Stomach smooth muscle (tissue), 2 donors: ENCODE data around the gene HTR1D.
A peak's percentile ranks its signal among the peaks of the same experiment; 100 is the strongest.

Source experiments
- H3K27ac ChIP-seq: one replicate; pipeline ENCODE4 v1.7.0; 2013; ENCODE audit warnings: mild to moderate bottlenecking, low read length, inconsistent platforms
- H3K27me3 ChIP-seq, 2 donors: one replicate each; pipeline ENCODE4 v1.7.0; 2013; ENCODE audit warnings: low read length in 2 of 2; ENCODE audit not compliant: insufficient read depth in 2 of 2, control insufficient read depth in 1 of 2
- H3K36me3 ChIP-seq, 2 donors: one replicate each; pipeline ENCODE4 v1.7.0; 2013; ENCODE audit warnings: low read length in 2 of 2; ENCODE audit not compliant: control insufficient read depth in 2 of 2, insufficient read depth in 2 of 2
- H3K4me1 ChIP-seq: one replicate; pipeline ENCODE4 v1.7.0; 2013; ENCODE audit warnings: low read length; ENCODE audit not compliant: control insufficient read depth, insufficient read depth
- H3K4me3 ChIP-seq, 2 donors: one replicate each; pipeline ENCODE4 v1.7.0; 2013; ENCODE audit warnings: low read length in 2 of 2
- H3K9ac ChIP-seq, 2 donors: one replicate each; pipeline ENCODE4 v1.7.0; 2013; ENCODE audit warnings: low read length in 2 of 2, mild to moderate bottlenecking in 1 of 2
- H3K9me3 ChIP-seq, 2 donors: one replicate each; pipeline ENCODE4 v1.7.0; 2013; ENCODE audit warnings: low read length in 2 of 2; ENCODE audit not compliant: control insufficient read depth in 2 of 2
- donor health status: healthy.
- donor health status: Pancreatic carcinoma.

HTR1D gene

GRCh38 chr1:23168445-23169194 lies 48.7 kb downstream of the HTR1D start, which contains the start of gene LUZP1:
Gene LUZP1, minus strand, starts transcription at chr1:23168856.
- no peaks in the 10 kb centered on the region for H3K27me3 ChIP-seq
- H3K4me1 ChIP-seq = peaks cover 8% of the 10 kb centered on the region
- peak within 1 kb of the TSS; percentile 84 to 90 for H3K9ac ChIP-seq
- peak within 1 kb of the TSS; percentile 89 for H3K27ac ChIP-seq
- H3K9me3 ChIP-seq = no peaks in the 10 kb centered on the region
- no peaks in the 10 kb centered on the region for H3K36me3 ChIP-seq
- H3K4me3 ChIP-seq = peak within 1 kb of the TSS; percentile 84 to 87

DNA sequence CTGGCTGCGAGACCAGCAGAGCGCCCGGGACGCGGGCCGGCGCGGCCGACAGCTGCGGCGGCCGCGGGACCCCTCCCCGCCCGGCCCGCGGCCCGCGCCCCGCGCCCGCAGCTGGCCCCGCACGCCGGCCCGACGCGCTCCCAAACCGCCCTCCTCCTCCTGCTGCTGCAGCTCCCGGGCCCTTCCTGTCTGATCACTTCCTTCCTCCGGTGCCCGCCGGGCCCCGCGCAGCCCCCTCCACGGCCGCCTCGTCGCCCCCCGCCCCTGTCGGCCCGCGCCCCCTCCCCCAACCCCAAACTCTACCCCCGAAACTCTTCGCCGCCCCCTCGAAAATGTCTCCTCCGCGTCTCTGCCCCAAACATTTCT lies 49.2 kb downstream of the HTR1D start:
- peak overlapping the region; percentile 73 to 90 for H3K9ac ChIP-seq
- H3K27ac ChIP-seq = peak overlapping the region; percentile 89
- peak overlapping the region; percentile 84 to 87 for H3K4me3 ChIP-seq
- peaks cover 8% of the 10 kb centered on the region for H3K4me1 ChIP-seq
- H3K27me3 ChIP-seq = no peaks in the 10 kb centered on the region
- H3K36me3 ChIP-seq = no peaks in the 10 kb centered on the region
- H3K9me3 ChIP-seq = no peaks in the 10 kb centered on the region

- Histone ChIP-seq H3K4me1 (peaks cover 8% of the 10 kb centered on the region), H3K4me3 (peak overlapping the region; percentile 84), H3K27ac (peak overlapping the region; percentile 79), H3K9me3 (no peaks in the 10 kb centered on the region), H3K36me3 (no peaks in the 10 kb centered on the region), H3K27me3 (no peaks in the 10 kb centered on the region), H3K9ac (peak overlapping the region; percentile 79 to 84)
Observed at GRCh38 chr1:23167353-23168078, 49.8 kb downstream of the HTR1D start.

DNA sequence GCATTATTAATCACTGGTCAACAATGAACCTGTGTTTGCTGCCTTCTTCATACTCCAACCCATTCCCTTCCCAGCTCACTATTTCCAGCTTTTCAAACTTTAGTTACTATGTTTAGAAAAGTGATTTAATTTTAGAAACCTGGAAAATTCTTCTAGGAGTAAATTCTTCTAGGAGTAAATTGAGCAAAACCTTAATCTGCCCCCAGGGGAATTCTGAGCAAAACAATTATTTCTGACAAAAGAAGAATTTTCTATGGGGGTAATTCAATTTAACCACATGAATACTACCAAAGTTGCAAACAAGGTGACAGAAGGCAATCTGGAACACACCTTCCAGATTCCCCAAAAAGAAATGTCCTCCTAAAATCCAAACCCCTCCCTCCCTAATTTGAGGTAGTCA lies 50.4 kb downstream of the HTR1D start:
- Histone ChIP-seq H3K9ac (peak overlapping the region; percentile 79 to 84), H3K9me3 (no peaks in the 10 kb centered on the region), H3K4me1 (peaks cover 8% of the 10 kb centered on the region), H3K36me3 (no peaks in the 10 kb centered on the region), H3K4me3 (peak overlapping the region; percentile 84), H3K27me3 (no peaks in the 10 kb centered on the region), H3K27ac (peak overlapping the region; percentile 79)

DNA sequence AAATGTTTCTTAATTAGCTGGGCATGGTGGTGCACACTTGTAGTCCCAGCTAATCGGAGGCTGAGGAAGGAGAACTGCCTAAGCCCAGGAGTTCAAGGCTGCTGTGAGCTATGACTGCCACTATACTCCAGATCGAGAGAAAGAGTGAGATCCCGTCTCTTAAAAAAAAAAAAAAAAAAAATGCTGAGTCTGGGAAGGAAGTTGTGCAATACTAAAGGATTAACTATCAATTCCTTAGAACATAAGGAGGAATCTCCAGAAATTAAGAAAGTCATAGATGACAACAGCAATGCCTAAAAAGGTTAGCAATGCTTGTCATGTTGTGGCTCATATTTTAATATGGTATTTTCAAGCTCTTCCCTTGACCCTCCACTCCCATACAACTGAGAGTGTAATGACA lies 53.9 kb downstream of the HTR1D start:
- Histone ChIP-seq H3K27ac (no peak overlapping the region), H3K36me3 (no peaks in the 10 kb centered on the region)

DNA sequence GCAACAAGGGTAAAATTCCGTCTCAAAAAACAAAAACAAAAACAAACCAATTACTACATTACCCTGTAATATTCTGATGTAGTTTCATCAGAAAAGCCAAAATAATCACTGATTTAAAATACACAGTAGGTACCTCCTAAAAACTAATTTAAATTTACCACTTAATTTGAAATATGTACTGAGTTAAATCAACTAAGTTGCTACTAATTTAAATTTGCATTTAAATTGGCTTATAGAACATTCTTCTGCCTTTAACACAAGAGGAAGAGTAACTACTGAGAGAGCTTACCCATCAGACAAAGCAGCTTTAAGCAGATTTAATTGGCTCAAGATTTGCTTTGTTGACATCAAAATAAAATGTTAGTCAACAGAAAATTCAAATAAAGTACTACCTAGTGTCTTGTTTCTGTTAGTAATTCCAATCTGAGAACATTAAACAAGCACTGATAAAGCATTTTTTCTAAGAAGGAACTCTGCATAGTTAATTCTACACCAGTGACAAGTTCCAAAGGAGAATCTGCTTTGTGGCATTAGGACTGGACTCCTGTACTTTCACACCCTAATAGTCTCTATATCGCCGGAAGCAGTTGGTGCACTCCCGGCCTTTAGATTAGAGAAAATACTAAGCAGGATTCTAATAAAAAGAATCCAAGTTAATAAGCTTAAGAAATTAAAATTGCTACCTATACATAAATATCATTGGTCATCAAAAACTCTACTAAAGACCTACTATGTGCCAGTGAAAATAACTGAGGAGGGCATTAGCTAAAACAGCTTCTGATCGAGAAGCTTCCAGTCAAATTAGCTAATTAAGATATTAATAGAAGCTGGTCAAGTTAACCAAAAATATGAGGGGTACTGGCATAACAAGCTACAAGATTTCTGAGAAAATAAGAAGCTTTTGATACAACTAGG lies 57.1 kb downstream of the HTR1D start:
- no peaks in the 10 kb centered on the region for H3K4me1 ChIP-seq
- H3K4me3 ChIP-seq = no peak overlapping the region
- H3K27ac ChIP-seq = no peak overlapping the region

More for the DNA sequence above, 53.9 kb downstream of the HTR1D start:
- no peaks in the 10 kb centered on the region for H3K27me3 ChIP-seq
- no peaks in the 10 kb centered on the region for H3K9me3 ChIP-seq
- no peak overlapping the region for H3K9ac ChIP-seq
- H3K4me3 ChIP-seq = no peak overlapping the region
- peaks cover 4% of the 10 kb centered on the region for H3K4me1 ChIP-seq

DNA sequence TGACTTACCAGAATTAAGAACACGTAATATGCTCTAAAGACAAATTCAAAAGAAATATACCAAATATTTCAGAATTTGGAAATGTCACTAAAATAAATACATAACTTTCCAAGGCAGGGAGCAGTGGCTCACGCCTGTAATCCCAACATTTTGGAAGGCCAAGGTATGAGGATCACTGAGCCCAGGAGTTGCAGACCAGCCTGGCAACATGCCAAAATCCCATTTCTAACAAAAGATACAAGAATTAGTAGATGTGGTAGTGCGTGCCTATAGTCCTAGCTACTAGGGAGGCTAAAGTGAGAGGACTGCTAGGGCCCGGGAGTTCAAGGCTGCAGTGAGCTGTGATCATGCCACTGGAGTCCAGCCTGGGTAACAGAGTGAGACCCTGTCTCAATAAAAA lies 60.4 kb downstream of the HTR1D start:
- H3K9ac ChIP-seq = no peak overlapping the region
- H3K36me3 ChIP-seq = no peaks in the 10 kb centered on the region
- H3K9me3 ChIP-seq = no peaks in the 10 kb centered on the region
- H3K27me3 ChIP-seq = no peaks in the 10 kb centered on the region
- H3K27ac ChIP-seq = no peak overlapping the region
- H3K4me1 ChIP-seq = no peaks in the 10 kb centered on the region
- H3K4me3 ChIP-seq = no peak overlapping the region

More for the DNA sequence above, 57.1 kb downstream of the HTR1D start:
- H3K36me3 ChIP-seq = no peaks in the 10 kb centered on the region
- H3K9me3 ChIP-seq = no peaks in the 10 kb centered on the region
- H3K27me3 ChIP-seq = no peaks in the 10 kb centered on the region
- H3K9ac ChIP-seq = no peak overlapping the region

GRCh38 chr1:23152966-23153684 lies 64.2 kb downstream of the HTR1D start:
- no peaks in the 10 kb centered on the region for H3K27me3 ChIP-seq
- H3K27ac ChIP-seq = no peak overlapping the region
- no peaks in the 10 kb centered on the region for H3K36me3 ChIP-seq
- H3K9me3 ChIP-seq = no peaks in the 10 kb centered on the region
- no peak overlapping the region for H3K9ac ChIP-seq
- H3K4me1 ChIP-seq = no peaks in the 10 kb centered on the region
- H3K4me3 ChIP-seq = no peak overlapping the region

DNA sequence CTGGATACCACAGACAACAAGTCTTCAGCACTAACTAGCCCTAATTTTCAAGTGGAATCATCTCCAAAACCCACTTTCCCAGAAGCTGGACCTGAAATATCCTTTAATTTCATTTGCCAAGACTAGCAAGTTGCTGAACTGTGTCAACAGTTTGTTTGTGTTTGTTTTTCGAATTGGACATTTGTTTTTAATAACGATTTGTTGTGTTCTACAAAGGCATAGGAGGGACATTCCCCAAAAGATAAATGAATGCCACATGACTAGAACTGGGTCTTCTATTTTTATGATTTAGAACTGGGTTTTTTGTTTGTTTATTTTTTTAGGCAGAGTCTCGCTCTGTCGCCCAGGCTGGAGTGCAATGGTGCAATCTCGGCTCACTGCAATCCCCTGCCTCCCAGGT lies 66.6 kb downstream of the HTR1D start:
- no peak overlapping the region for H3K27ac ChIP-seq
- no peaks in the 10 kb centered on the region for H3K27me3 ChIP-seq
- no peak overlapping the region for H3K9ac ChIP-seq
- H3K36me3 ChIP-seq = peaks cover 0 to 2% of the 10 kb centered on the region in 2 donors
- no peaks in the 10 kb centered on the region for H3K4me1 ChIP-seq
- H3K9me3 ChIP-seq = no peaks in the 10 kb centered on the region
- H3K4me3 ChIP-seq = no peak overlapping the region

GRCh38 chr1:23150125-23150524 lies 67.2 kb downstream of the HTR1D start:
- H3K27me3 ChIP-seq = no peaks in the 10 kb centered on the region
- no peak overlapping the region for H3K4me3 ChIP-seq
- no peaks in the 10 kb centered on the region for H3K9me3 ChIP-seq
- H3K4me1 ChIP-seq = no peaks in the 10 kb centered on the region
- H3K9ac ChIP-seq = no peak overlapping the region
- H3K36me3 ChIP-seq = peaks cover 0 to 2% of the 10 kb centered on the region in 2 donors
- H3K27ac ChIP-seq = no peak overlapping the region
